PFSK-1 (cell line): Measurements from ENCODE around the gene CROCC2.

ENCODE experiments used
- POLR2AphosphoS5 ChIP-seq: IDR thresholded peaks from 2 replicates; pipeline ENCODE4 v1.6.1; 2012; ENCODE audit warnings: low read depth, mild to moderate bottlenecking, control low read depth, low read length, moderate library complexity
- REST ChIP-seq, 2 experiments: IDR thresholded peaks; 2 replicates each; pipeline versions ENCODE4 v1.6.1 to v1.8.0; 2011 to 2012; ENCODE audit warnings: low read depth in 2 of 2, low read length in 2 of 2, control low read depth in 1 of 2, inconsistent platforms in 1 of 2, mild to moderate bottlenecking in 1 of 2, moderate library complexity in 1 of 2; ENCODE audit not compliant: insufficient read depth in 1 of 2
- SIN3A ChIP-seq: IDR thresholded peaks from 2 replicates; pipeline ENCODE4 v1.6.1; 2012; ENCODE audit warnings: mild to moderate bottlenecking, low read length, moderate library complexity, borderline replicate concordance; ENCODE audit not compliant: insufficient read depth
- TAF1 ChIP-seq: IDR thresholded peaks from 2 replicates; pipeline ENCODE4 v1.6.1; 2012; ENCODE audit warnings: low read length, control low read depth, borderline replicate concordance; ENCODE audit not compliant: insufficient read depth

- TF ChIP-seq TAF1, result no peak
- TF ChIP-seq POLR2AphosphoS5, result no peak
- no peak for TF ChIP-seq REST (IDR thresholded peaks at IDR 0.05; ENCODE audit: insufficient read depth in 1 of 2, low read depth in 2 of 2, low read length in 2 of 2)
- TF ChIP-seq SIN3A, result no peak
These were observed 105.1 kb downstream of the CROCC2 start for GRCh38 chr2:241011296-241011600.
